PC-9 (cell line): ENCODE measurements around the gene PGP. TPM values are rescaled to one million over a fixed set of nuclear protein-coding genes. Genes with fewer than 3 reads are reported as not detected.
"Not testable (repeated sequence)": the region's sequence is repeated elsewhere in the genome, so short reads cannot be mapped to it uniquely, and the experiment has no call there.

Experiments
- BruUV-seq: library from RNA; stranded (reverse); fragments of 400-500 nt; replicated peaks from 2 replicates; lab custom pipeline; 2021; lab: Mats Ljungman, UMichigan
- CTCF ChIA-PET: fragments of 300-600 bp; sonication (Branson Sonifier 250); formaldehyde crosslinking; loops from one replicate; lab custom pipeline; 2022; ENCODE audit warnings: antibody characterized with exemption; lab: Charles Lee
- POLR2A ChIA-PET: fragments of 300-600 bp; sonication (Branson Sonifier 250); formaldehyde crosslinking; loops from one replicate; lab custom pipeline; 2022; ENCODE audit warnings: antibody characterized with exemption; ENCODE audit not compliant: unreplicated experiment; lab: Charles Lee
- DNase-seq, 2 experiments: peaks; one replicate each; pipeline versions ENCODE4 v3.0.0 to v3.0.0-alpha.2; 2015 to 2022; ENCODE audit warnings: mixed read lengths in 1 of 2
- H2AFZ ChIP-seq: fragments of 200-600 bp; sonication (generic); 2 replicates; pipeline ENCODE4 v1.8.1; 2017; ENCODE audit warnings: antibody characterized with exemption
- H3F3A ChIP-seq: fragments of 200-600 bp; sonication (generic); 2 replicates; pipeline ENCODE4 v1.8.1; 2017; ENCODE audit warnings: antibody characterized with exemption, mild to moderate bottlenecking, low read depth; ENCODE audit not compliant: insufficient read depth
- H3K27ac ChIP-seq: fragments of 200-600 bp; sonication (generic); 2 replicates; pipeline ENCODE4 v1.6.1; 2016; ENCODE audit warnings: mixed run types
- H3K27me3 ChIP-seq: fragments of 200-600 bp; sonication (generic); 2 replicates; pipeline ENCODE4 v1.6.1; 2016; ENCODE audit warnings: low read depth, mixed run types; ENCODE audit not compliant: insufficient read depth
- H3K36me3 ChIP-seq: fragments of 200-600 bp; sonication (generic); 2 replicates; pipeline ENCODE4 v1.6.1; 2016; ENCODE audit warnings: low read depth, mixed run types
- H3K4me1 ChIP-seq: fragments of 200-600 bp; sonication (generic); replicated peaks from 2 replicates; pipeline ENCODE4 v1.6.1; 2016; ENCODE audit warnings: mixed run types; ENCODE audit not compliant: insufficient read depth
- H3K4me2 ChIP-seq: fragments of 200-600 bp; sonication (generic); 2 replicates; pipeline ENCODE4 v1.6.1; 2017; ENCODE audit warnings: mixed run types
- H3K4me3 ChIP-seq: fragments of 200-600 bp; sonication (generic); 2 replicates; pipeline ENCODE4 v1.6.1; 2016; ENCODE audit warnings: mixed run types
- H3K79me2 ChIP-seq: fragments of 200-600 bp; sonication (generic); 2 replicates; pipeline ENCODE4 v1.6.1; 2017; ENCODE audit warnings: low read depth, mixed run types
- H3K9me2 ChIP-seq: fragments of 200-600 bp; sonication (generic); 2 replicates; pipeline ENCODE4 v1.8.1; 2017; ENCODE audit warnings: mild to moderate bottlenecking; ENCODE audit not compliant: insufficient read depth
- H3K9me3 ChIP-seq: fragments of 200-600 bp; sonication (generic); 2 replicates; pipeline ENCODE4 v1.8.1; 2016; ENCODE audit warnings: low read depth; ENCODE audit not compliant: insufficient read depth
- H4K20me1 ChIP-seq: fragments of 200-600 bp; sonication (generic); 2 replicates; pipeline ENCODE4 v1.8.1; 2017; ENCODE audit not compliant: insufficient read depth
- CTCF ChIP-seq: fragments of 200-600 bp; sonication (generic); conservative IDR thresholded peaks from 2 replicates; pipeline ENCODE4 v1.6.1; 2017; ENCODE audit warnings: mixed run types, antibody characterized with exemption, mild to moderate bottlenecking, moderate library complexity
- EZH2 ChIP-seq: fragments of 200-600 bp; sonication (generic); IDR thresholded peaks from 2 replicates; pipeline ENCODE4 v1.8.0; 2017; ENCODE audit warnings: antibody characterized with exemption, low read depth
- intact Hi-C: fragments of 100-400 bp; cut with micrococcal nuclease; formaldehyde crosslinking; loops from one replicate; pipeline ENCODE4 v1.10.0; 2022; ENCODE audit not compliant: unreplicated experiment
- total RNA-seq: library from RNA; stranded (reverse); gene quantifications from 2 replicates; pipeline ENCODE4 v1.2.3, GENCODE V29; 2021

PGP gene
- total RNA-seq, 1 experiment from 2014 or later, result 23.4 TPM

- Histone ChIP-seq H3K4me1 (peaks cover 15% of the 10 kb centered on the region), H3K27ac (peak overlapping the region; percentile 67; the same call in 1 of the 2 replicates), H2AFZ (peak overlapping the region; percentile 91), H3K9me2 (no peaks in the 10 kb centered on the region), H3K9me3 (no peaks in the 10 kb centered on the region), H3K27me3 (no peaks in the 10 kb centered on the region), H3K4me3 (peak overlapping the region; percentile 91), H3K79me2 (peaks cover 22% of the 10 kb centered on the region), H3K4me2 (peak overlapping the region; percentile 88), H3F3A (peaks cover 12% of the 10 kb centered on the region; the same call in 1 of the 2 replicates), H3K36me3 (0 out of 2 replicates have a peak, but pooled peaks cover 6% of the 10 kb centered on the region), H4K20me1 (no peaks in the 10 kb centered on the region)
- BruUV-seq, result TSS peak; percentile 45
- intact Hi-C loops, result no loop called here
- ChIA-PET POLR2A (no interaction called here), CTCF (interaction anchor here (0.6 kb wide), 1 partner anchor 233 kb away, joined by 4 read pairs; no protein-coding TSS in a partner anchor)
- TF ChIP-seq CTCF, result 0 out of 2 replicates have a peak, but pooled peaks have one; percentile 1
- no peak for TF ChIP-seq EZH2
- no peak for DNase-seq
Observed at GRCh38 chr16:2205967-2206313, 8.7 kb downstream of the PGP start.

GRCh38 chr16:2205104-2205966 is 9.3 kb downstream of the PGP start, which contains the start of gene MLST8:
TSS of gene MLST8 (plus strand) at chr16:2205454. CDS start at chr16:2206086, 632 bp downstream.
- H3K36me3 ChIP-seq, result 0 out of 2 replicates have a peak, but pooled peaks cover 6% of the 10 kb centered on the region
- CTCF ChIA-PET, result interaction anchor here (0.7 kb wide), 1 partner anchor 924 kb away, joined by 3 read pairs; no protein-coding TSS in a partner anchor
- peak within 1 kb of the TSS; percentile 88 for H3K4me2 ChIP-seq
- H2AFZ ChIP-seq, result peak within 1 kb of the TSS; percentile 91
- no peaks in the 10 kb centered on the region for H3K9me2 ChIP-seq
- H3K4me3 ChIP-seq, result peak within 1 kb of the TSS; percentile 91
- POLR2A ChIA-PET, result no interaction called here
- no TSS peak for BruUV-seq
- no peaks in the 10 kb centered on the region for H3K9me3 ChIP-seq
- H3K27me3 ChIP-seq, result no peaks in the 10 kb centered on the region
- H3F3A ChIP-seq, result peaks cover 7% of the 10 kb centered on the region; the same call in 1 of the 2 replicates
- H4K20me1 ChIP-seq, result no peaks in the 10 kb centered on the region
- peak; percentile 56 to 90 for DNase-seq
- H3K4me1 ChIP-seq, result peaks cover 15% of the 10 kb centered on the region
- intact Hi-C loops, result no loop called here
- peaks cover 22% of the 10 kb centered on the region for H3K79me2 ChIP-seq
- TF ChIP-seq CTCF (0 out of 2 replicates have a peak, but pooled peaks have one; percentile 18), EZH2 (no peak)
- peak within 1 kb of the TSS; percentile 67 for H3K27ac ChIP-seq

- Histone ChIP-seq H2AFZ (peak overlapping the region; percentile 91), H3K79me2 (peaks cover 22% of the 10 kb centered on the region), H3K9me3 (no peaks in the 10 kb centered on the region), H4K20me1 (no peaks in the 10 kb centered on the region), H3K27me3 (no peaks in the 10 kb centered on the region), H3F3A (no peaks in the 10 kb centered on the region), H3K4me2 (peak overlapping the region; percentile 88), H3K4me1 (peaks cover 15% of the 10 kb centered on the region), H3K9me2 (no peaks in the 10 kb centered on the region), H3K4me3 (peak overlapping the region; percentile 91), H3K27ac (peak overlapping the region; percentile 67), H3K36me3 (0 out of 2 replicates have a peak, but pooled peaks cover 6% of the 10 kb centered on the region)
- TF ChIP-seq EZH2 (no peak), CTCF (no peak)
- intact Hi-C loops, result no loop called here
- ChIA-PET CTCF (interaction anchor here (0.6 to 0.7 kb wide), 2 partner anchors 47 to 108 kb away, joined by 3 to 4 read pairs; partner anchors contain the start of gene ECI1), POLR2A (interaction anchor here (0.6 kb wide), 1 partner anchor 64 kb away, joined by 3 read pairs; no protein-coding TSS in a partner anchor)
- TSS peak; percentile 69 for BruUV-seq
- no peak for DNase-seq
Observed at GRCh38 chr16:2204416-2205103, 10.1 kb downstream of the PGP start.

- intact Hi-C loops, H3K9me3 ChIP-seq, DNase-seq, H3K4me2 ChIP-seq, BruUV-seq, H3K27ac ChIP-seq, H3K9me2 ChIP-seq, H4K20me1 ChIP-seq, H3K36me3 ChIP-seq, H3K4me3 ChIP-seq, H3F3A ChIP-seq, H2AFZ ChIP-seq: not testable (repeated sequence)
- peaks cover 10% of the 10 kb centered on the region; the same call in 1 of the 2 replicates for H3K27me3 ChIP-seq
- peaks cover 15% of the 10 kb centered on the region for H3K4me1 ChIP-seq
- ChIA-PET CTCF (interaction anchor here (0.6 kb wide), 1 partner anchor 333 kb away, joined by 3 read pairs; no protein-coding TSS in a partner anchor), POLR2A (interaction anchor here (1.0 kb wide), 1 partner anchor 8 kb away, joined by 3 read pairs; no protein-coding TSS in a partner anchor)
- H3K79me2 ChIP-seq, result peaks cover 22% of the 10 kb centered on the region
Observed at GRCh38 chr16:2203119-2203688, 11.4 kb downstream of the PGP start.
